ENCODE measurements around the gene ATG9B. TPM values are rescaled to one million over a fixed set of nuclear protein-coding genes. Genes with fewer than 3 reads are reported as not detected.

The ATG9B gene
- total RNA-seq, 1 experiment from 2014 or later = 2.1 TPM

DNA sequence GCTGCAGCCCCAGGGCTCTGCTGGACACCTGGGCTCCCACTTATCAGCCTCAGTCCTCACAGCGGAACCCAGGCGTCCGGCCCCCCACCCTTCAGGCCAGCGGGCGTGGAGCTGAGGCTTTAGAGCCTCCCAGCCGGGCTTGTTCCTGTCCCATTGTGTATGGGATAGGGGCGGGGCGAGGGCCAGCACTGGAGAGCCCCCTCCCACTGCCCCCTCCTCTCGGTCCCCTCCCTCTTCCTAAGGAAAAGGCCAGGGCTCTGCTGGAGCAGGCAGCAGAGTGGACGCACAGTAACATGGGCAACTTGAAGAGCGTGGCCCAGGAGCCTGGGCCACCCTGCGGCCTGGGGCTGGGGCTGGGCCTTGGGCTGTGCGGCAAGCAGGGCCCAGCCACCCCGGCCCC lies 30.8 kb downstream of the ATG9B start:
- H2AFZ ChIP-seq (ENCODE audit: low read depth, low read length, poor library complexity, severe bottlenecking) = no peak overlapping the region
- no peak for TF ChIP-seq REST (IDR thresholded peaks at IDR 0.05; ENCODE audit: low read depth)
- TF ChIP-seq FOSL1 (IDR thresholded peaks at IDR 0.05; ENCODE audit: low read depth) = no peak
- TF ChIP-seq POLR2AphosphoS5 (IDR thresholded peaks at IDR 0.05; ENCODE audit: low read depth, low read length) = no peak
- no peak for TF ChIP-seq ZFX (IDR thresholded peaks at IDR 0.05)
- no peak for TF ChIP-seq SRF (IDR thresholded peaks at IDR 0.05; ENCODE audit: low read depth)
- TF ChIP-seq JUND (IDR thresholded peaks at IDR 0.05) = no peak
- TF ChIP-seq RAD21 (IDR thresholded peaks at IDR 0.05; ENCODE audit: low read depth) = no peak
- TF ChIP-seq, protein P1, sequence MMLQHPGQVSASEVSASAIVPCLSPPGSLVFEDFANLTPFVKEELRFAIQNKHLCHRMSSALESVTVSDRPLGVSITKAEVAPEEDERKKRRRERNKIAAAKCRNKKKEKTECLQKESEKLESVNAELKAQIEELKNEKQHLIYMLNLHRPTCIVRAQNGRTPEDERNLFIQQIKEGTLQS (IDR thresholded peaks at IDR 0.05) = no peak
- H3K4me1 ChIP-seq (ENCODE audit: control insufficient read depth in 1 of 2, insufficient read depth in 2 of 2, low read length in 2 of 2) = peaks cover 0 to 25% of the 10 kb centered on the region in 2 experiments; a peak in 2 of 4 replicates
- H3K27me3 ChIP-seq (ENCODE audit: insufficient read depth, low read length) = no peaks in the 10 kb centered on the region
- no peaks in the 10 kb centered on the region for H3K79me2 ChIP-seq (ENCODE audit: insufficient read depth, low read length)
- no TSS peak for BruUV-seq (replicated peaks)
- H3K36me3 ChIP-seq (ENCODE audit: control insufficient read depth in 1 of 2, insufficient read depth in 2 of 2, low read length in 2 of 2) = no peaks in the 10 kb centered on the region
- CTCF ChIA-PET = interaction anchor here (1.1 to 3.9 kb wide), 2 partner anchors 7 to 16 kb away, joined by 5 to 21 read pairs; no protein-coding TSS in a partner anchor
- RAD21 ChIA-PET (ENCODE audit: low non-redundant PET in 1 of 2, low total read pairs in 2 of 2, uncharacterized antibody in 2 of 2, unreplicated experiment in 2 of 2) = no interaction called here
- no peaks in the 10 kb centered on the region for H3K9me2 ChIP-seq (ENCODE audit: insufficient read depth)
- DNase-seq (ENCODE audit: low read depth, low spot score) (no peak), ATAC-seq (no peak)
- POLR2A ChIA-PET = no interaction called here
- intact Hi-C loops (cut with micrococcal nuclease) = no loop called here
- no peaks in the 10 kb centered on the region for H4K20me1 ChIP-seq (ENCODE audit: insufficient read depth)
- no peak overlapping the region for H3K4me3 ChIP-seq (replicated peaks in 1 of 2; ENCODE audit: low read depth in 1 of 2, low read length in 2 of 2)
- peaks cover 8 to 26% of the 10 kb centered on the region in 2 experiments; a peak in 2 of 4 replicates for H3K9me3 ChIP-seq (ENCODE audit: control insufficient read depth in 1 of 2, insufficient read depth in 1 of 2, low read depth in 1 of 2, low read length in 2 of 2)
- H3K9ac ChIP-seq (ENCODE audit: low read length) = no peak overlapping the region
- no peak overlapping the region for H3K27ac ChIP-seq (ENCODE audit: low read depth, low read length)
- H3K4me2 ChIP-seq (ENCODE audit: low read length) = no peak overlapping the region
